ENCODE data around the gene ZBTB4. TPM values are rescaled to one million over a fixed set of nuclear protein-coding genes. Genes with fewer than 3 reads are reported as not detected.

Gene ZBTB4
- total RNA-seq, 2 experiments from 2014 or later = 29.8 to 30.0 TPM

GRCh38 chr17:7508145-7508544, 28.7 kb upstream of the ZBTB4 start:
- Mint-ChIP-seq H3K4me1 (ENCODE audit: low read depth) (no peaks in the 10 kb centered on the region), H3K9me3 (ENCODE audit: insufficient read depth) (no peaks in the 10 kb centered on the region), H3K4me3 (no peak overlapping the region), H3K27ac (no peak overlapping the region), H3K36me3 (ENCODE audit: low read depth) (peaks cover 74% of the 10 kb centered on the region), H3K27me3 (ENCODE audit: low read depth) (no peaks in the 10 kb centered on the region)
- DNase-seq = no peak
- ChIA-PET CTCF (interaction anchor here (0.7 to 3.9 kb wide), 5 partner anchors 15 to 152 kb away, joined by 3 to 30 read pairs (median 4); no protein-coding TSS in a partner anchor), POLR2A (interaction anchor here (1.0 to 1.4 kb wide), 4 partner anchors 24 to 146 kb away, joined by 3 read pairs; partner anchors contain the start of gene POLR2A)
- ATAC-seq = no peak

- H3K4me1 Mint-ChIP-seq (ENCODE audit: low read depth) = no peaks in the 10 kb centered on the region
- H3K36me3 Mint-ChIP-seq (ENCODE audit: low read depth) = peaks cover 74% of the 10 kb centered on the region
- H3K27ac Mint-ChIP-seq = no peak overlapping the region
- no peaks in the 10 kb centered on the region for H3K27me3 Mint-ChIP-seq (ENCODE audit: low read depth)
- H3K4me3 Mint-ChIP-seq = no peak overlapping the region
- ATAC-seq (no peak), DNase-seq (no peak)
- CTCF ChIA-PET = interaction anchor here (1.3 to 1.8 kb wide), 3 partner anchors 10 to 58 kb away, joined by 5 to 8 read pairs (median 5); partner anchors contain the start of gene SENP3
- POLR2A ChIA-PET = interaction anchor here (0.5 kb wide), 1 partner anchor 221 kb away, joined by 5 read pairs; no protein-coding TSS in a partner anchor
- H3K9me3 Mint-ChIP-seq (ENCODE audit: insufficient read depth) = no peaks in the 10 kb centered on the region
Observed at GRCh38 chr17:7503521-7503920, 24.1 kb upstream of the ZBTB4 start.

GRCh38 chr17:7502987-7503386, 23.6 kb upstream of the ZBTB4 start:
- POLR2A ChIA-PET = interaction anchor here (0.5 kb wide), 1 partner anchor 220 kb away, joined by 5 read pairs; no protein-coding TSS in a partner anchor

GRCh38 chr17:7502171-7502847, 22.9 kb upstream of the ZBTB4 start:
- POLR2A ChIA-PET = interaction anchor here (1.0 kb wide), 1 partner anchor 9 kb away, joined by 3 read pairs; no protein-coding TSS in a partner anchor
- Mint-ChIP-seq H3K9me3 (ENCODE audit: insufficient read depth) (no peaks in the 10 kb centered on the region), H3K27ac (no peak overlapping the region), H3K4me1 (ENCODE audit: low read depth) (no peaks in the 10 kb centered on the region), H3K36me3 (ENCODE audit: low read depth) (peaks cover 75% of the 10 kb centered on the region), H3K27me3 (ENCODE audit: low read depth) (no peaks in the 10 kb centered on the region), H3K4me3 (no peak overlapping the region)
- ATAC-seq (no peak), DNase-seq (no peak)
- CTCF ChIA-PET = interaction anchor here (0.8 to 1.8 kb wide), 5 partner anchors 11 to 185 kb away, joined by 3 to 5 read pairs (median 3); partner anchors contain the start of gene TP53

More at GRCh38 chr17:7502987-7503386, 23.6 kb upstream of the ZBTB4 start:
- H3K4me3 Mint-ChIP-seq = no peak overlapping the region
- H3K9me3 Mint-ChIP-seq (ENCODE audit: insufficient read depth) = no peaks in the 10 kb centered on the region
- DNase-seq (no peak), ATAC-seq (no peak)
- H3K36me3 Mint-ChIP-seq (ENCODE audit: low read depth) = peaks cover 73% of the 10 kb centered on the region
- no peaks in the 10 kb centered on the region for H3K27me3 Mint-ChIP-seq (ENCODE audit: low read depth)
- CTCF ChIA-PET = interaction anchor here (0.8 to 1.8 kb wide), 5 partner anchors 11 to 184 kb away, joined by 3 to 5 read pairs (median 3); partner anchors contain the start of gene TP53
- no peak overlapping the region for H3K27ac Mint-ChIP-seq
- H3K4me1 Mint-ChIP-seq (ENCODE audit: low read depth) = no peaks in the 10 kb centered on the region

GRCh38 chr17:7501729-7502128, 22.3 kb upstream of the ZBTB4 start:
- ATAC-seq = no peak
- Mint-ChIP-seq H3K4me3 (no peak overlapping the region), H3K9me3 (ENCODE audit: insufficient read depth) (no peaks in the 10 kb centered on the region), H3K27me3 (ENCODE audit: low read depth) (no peaks in the 10 kb centered on the region), H3K36me3 (ENCODE audit: low read depth) (peaks cover 77% of the 10 kb centered on the region), H3K4me1 (ENCODE audit: low read depth) (no peaks in the 10 kb centered on the region), H3K27ac (no peak overlapping the region)
- DNase-seq = no peak
- ChIA-PET POLR2A (interaction anchor here (1.0 kb wide), 1 partner anchor 9 kb away, joined by 3 read pairs; no protein-coding TSS in a partner anchor), CTCF (interaction anchor here (1.2 to 1.8 kb wide), 2 partner anchors 41 to 59 kb away, joined by 3 to 4 read pairs; no protein-coding TSS in a partner anchor)

GRCh38 chr17:7499161-7499560, 19.7 kb upstream of the ZBTB4 start:
- POLR2A ChIA-PET = interaction anchor here (2.4 to 3.8 kb wide), 2 partner anchors 12 to 15 kb away, joined by 7 to 13 read pairs; partner anchors contain the start of gene POLR2A
- ATAC-seq = no peak
- Mint-ChIP-seq H3K9me3 (ENCODE audit: insufficient read depth) (no peaks in the 10 kb centered on the region), H3K4me1 (ENCODE audit: low read depth) (peaks cover 4% of the 10 kb centered on the region), H3K4me3 (no peak overlapping the region), H3K27ac (no peak overlapping the region), H3K36me3 (ENCODE audit: low read depth) (peaks cover 82% of the 10 kb centered on the region), H3K27me3 (ENCODE audit: low read depth) (no peaks in the 10 kb centered on the region)
- CTCF ChIA-PET = interaction anchor here (1.3 kb wide), 2 partner anchors 62 to 63 kb away, joined by 3 to 4 read pairs; no protein-coding TSS in a partner anchor
- DNase-seq = no peak

GRCh38 chr17:7497636-7498035, 18.2 kb upstream of the ZBTB4 start:
- ATAC-seq (no peak), DNase-seq (no peak)
- ChIA-PET POLR2A (interaction anchor here (2.4 to 3.8 kb wide), 2 partner anchors 11 to 13 kb away, joined by 7 to 13 read pairs; partner anchors contain the start of gene POLR2A), CTCF (interaction anchor here (0.8 kb wide), 1 partner anchor 63 kb away, joined by 3 read pairs; no protein-coding TSS in a partner anchor)
- H3K4me3 Mint-ChIP-seq = no peak overlapping the region
- no peak overlapping the region for H3K27ac Mint-ChIP-seq
- H3K9me3 Mint-ChIP-seq (ENCODE audit: insufficient read depth) = no peaks in the 10 kb centered on the region
- H3K4me1 Mint-ChIP-seq (ENCODE audit: low read depth) = peaks cover 17% of the 10 kb centered on the region
- H3K27me3 Mint-ChIP-seq (ENCODE audit: low read depth) = no peaks in the 10 kb centered on the region
- peaks cover 81% of the 10 kb centered on the region for H3K36me3 Mint-ChIP-seq (ENCODE audit: low read depth)

- peaks cover 79% of the 10 kb centered on the region for H3K36me3 Mint-ChIP-seq (ENCODE audit: low read depth)
- H3K4me3 Mint-ChIP-seq = no peak overlapping the region
- H3K27ac Mint-ChIP-seq = no peak overlapping the region
- DNase-seq = no peak
- ATAC-seq = no peak
- no peaks in the 10 kb centered on the region for H3K9me3 Mint-ChIP-seq (ENCODE audit: insufficient read depth)
- H3K27me3 Mint-ChIP-seq (ENCODE audit: low read depth) = no peaks in the 10 kb centered on the region
- POLR2A ChIA-PET = interaction anchor here (2.4 to 3.8 kb wide), 2 partner anchors 10 to 13 kb away, joined by 7 to 13 read pairs; partner anchors contain the start of gene POLR2A
- H3K4me1 Mint-ChIP-seq (ENCODE audit: low read depth) = peaks cover 19% of the 10 kb centered on the region
- CTCF ChIA-PET = interaction anchor here (0.8 kb wide), 1 partner anchor 63 kb away, joined by 3 read pairs; no protein-coding TSS in a partner anchor
Observed at GRCh38 chr17:7497228-7497627, 17.8 kb upstream of the ZBTB4 start.

GRCh38 chr17:7496470-7497183, 17.2 kb upstream of the ZBTB4 start:
- ChIA-PET CTCF (interaction anchor here (0.8 kb wide), 1 partner anchor 64 kb away, joined by 3 read pairs; no protein-coding TSS in a partner anchor), POLR2A (interaction anchor here (2.4 to 3.8 kb wide), 2 partner anchors 10 to 12 kb away, joined by 7 to 13 read pairs; partner anchors contain the start of gene POLR2A)
- H3K4me3 Mint-ChIP-seq = no peak overlapping the region
- H3K9me3 Mint-ChIP-seq (ENCODE audit: insufficient read depth) = no peaks in the 10 kb centered on the region
- DNase-seq (no peak), ATAC-seq (peak; percentile 17)
- no peaks in the 10 kb centered on the region for H3K27me3 Mint-ChIP-seq (ENCODE audit: low read depth)
- H3K4me1 Mint-ChIP-seq (ENCODE audit: low read depth) = peaks cover 23% of the 10 kb centered on the region
- H3K27ac Mint-ChIP-seq = no peak overlapping the region
- peaks cover 80% of the 10 kb centered on the region for H3K36me3 Mint-ChIP-seq (ENCODE audit: low read depth)

GRCh38 chr17:7495906-7496434, 16.5 kb upstream of the ZBTB4 start:
- POLR2A ChIA-PET = no interaction called here
- no peak overlapping the region for H3K27ac Mint-ChIP-seq

GRCh38 chr17:7493941-7494340, 14.5 kb upstream of the ZBTB4 start:
- Mint-ChIP-seq H3K27me3 (ENCODE audit: low read depth) (no peaks in the 10 kb centered on the region), H3K27ac (peak overlapping the region; percentile 2), H3K9me3 (ENCODE audit: insufficient read depth) (no peaks in the 10 kb centered on the region), H3K4me3 (no peak overlapping the region), H3K36me3 (ENCODE audit: low read depth) (peaks cover 74% of the 10 kb centered on the region), H3K4me1 (ENCODE audit: low read depth) (peaks cover 39% of the 10 kb centered on the region)
- ChIA-PET CTCF (interaction anchor here (0.6 to 5.0 kb wide), 5 partner anchors 20 to 193 kb away, joined by 3 to 18 read pairs (median 5); partner anchors contain the start of genes SENP3, TMEM102 and TP53), POLR2A (interaction anchor here (3.5 kb wide), 1 partner anchor 9 kb away, joined by 15 read pairs; the partner anchor contains the start of gene POLR2A)
- DNase-seq (no peak), ATAC-seq (no peak)

More at GRCh38 chr17:7495906-7496434, 16.5 kb upstream of the ZBTB4 start:
- Mint-ChIP-seq H3K27me3 (ENCODE audit: low read depth) (no peaks in the 10 kb centered on the region), H3K4me1 (ENCODE audit: low read depth) (peaks cover 25% of the 10 kb centered on the region), H3K9me3 (ENCODE audit: insufficient read depth) (no peaks in the 10 kb centered on the region), H3K36me3 (ENCODE audit: low read depth) (peaks cover 77% of the 10 kb centered on the region), H3K4me3 (no peak overlapping the region)
- ATAC-seq (no peak), DNase-seq (no peak)
- CTCF ChIA-PET = interaction anchor here (2.4 to 5.0 kb wide), 3 partner anchors 60 to 191 kb away, joined by 5 to 18 read pairs (median 12); partner anchors contain the start of genes SENP3, TMEM102 and TP53

All from activated CD8-positive, alpha-beta T cell treated with anti-CD3 and anti-CD28 coated beads, Interleukin-2, amount 10 ng/mL, durations not matched to agents 7 days and 5 days (primary cell).